Globus pallidus (tissue), 1 donor: ENCODE results near the gene DENND4B.

Source experiments
- DNase-seq: peaks from one replicate; pipeline ENCODE4 v3.0.0-alpha.2; 2015; ENCODE audit warnings: low spot score

Gene DENND4B

GRCh38 chr1:153970346-153970745 lies 23.8 kb upstream of the DENND4B start:
- DNase-seq: no peak

- DNase-seq: no peak
Observed at GRCh38 chr1:153968972-153969371, 22.5 kb upstream of the DENND4B start.

- no peak for DNase-seq
Observed at GRCh38 chr1:153968408-153968807, 21.9 kb upstream of the DENND4B start.

GRCh38 chr1:153968000-153968363 lies 21.5 kb upstream of the DENND4B start:
- no peak for DNase-seq

DNA sequence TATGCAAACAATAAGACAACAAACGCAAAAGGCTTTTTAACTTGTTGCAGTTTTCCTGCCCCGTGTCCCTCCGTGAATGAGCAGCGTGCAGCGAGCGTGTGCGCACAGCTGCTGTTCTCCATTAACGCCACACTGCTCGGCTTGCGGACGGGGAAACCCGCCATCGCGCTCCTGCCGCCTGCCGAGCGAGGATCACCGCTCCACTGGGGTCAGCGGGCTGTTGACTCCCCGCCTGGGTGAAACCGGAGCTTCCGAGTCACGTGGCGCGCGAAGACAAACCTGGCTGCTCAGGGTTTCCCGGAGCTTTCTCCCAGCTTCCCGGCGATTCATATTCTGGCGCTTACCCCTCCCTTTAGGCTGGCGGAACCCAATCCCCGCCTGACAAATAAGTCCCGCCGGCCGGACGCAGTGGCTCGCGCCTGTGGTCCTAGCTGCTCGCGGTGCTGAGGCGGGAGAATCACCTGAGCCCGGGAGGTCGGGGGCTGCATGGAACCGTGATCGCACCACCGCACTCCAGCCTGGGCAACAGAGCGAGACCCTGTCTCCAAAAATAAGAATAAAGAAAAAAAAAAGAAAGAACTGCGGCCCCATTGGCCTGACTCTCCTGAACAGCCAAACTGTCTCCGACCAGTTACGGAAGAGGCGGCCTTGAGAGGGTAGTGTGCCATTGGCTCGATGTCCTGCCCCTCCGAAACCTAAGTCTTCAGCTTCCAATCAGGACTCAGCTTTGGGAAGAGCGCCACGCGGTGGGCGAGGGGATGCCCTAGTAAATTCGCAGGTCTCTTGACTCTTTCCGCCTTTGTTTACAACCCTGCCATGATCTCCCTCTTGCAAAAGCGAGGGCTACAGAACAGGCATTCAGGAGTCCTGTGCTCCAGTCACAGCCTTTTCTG lies 20.8 kb upstream of the DENND4B start, which contains the start of gene CREB3L4:
TSS of gene CREB3L4 (plus strand) at position 796 of the 893 bp plus-strand sequence. CDS start 624 bp downstream, outside the sequence.
- DNase-seq: peak; percentile 98

GRCh38 chr1:153963850-153964331 lies 17.4 kb upstream of the DENND4B start:
- DNase-seq: no peak

- DNase-seq: peak; percentile 99
Observed at GRCh38 chr1:153963030-153963849, 16.7 kb upstream of the DENND4B start, which contains the start of gene SLC39A1. Gene SLC39A1, minus strand, starts transcription at chr1:153963537. Its CDS starts 822 bp downstream, at chr1:153962715.

- DNase-seq: no peak
Observed at GRCh38 chr1:153962088-153963029, 15.8 kb upstream of the DENND4B start.

DNA sequence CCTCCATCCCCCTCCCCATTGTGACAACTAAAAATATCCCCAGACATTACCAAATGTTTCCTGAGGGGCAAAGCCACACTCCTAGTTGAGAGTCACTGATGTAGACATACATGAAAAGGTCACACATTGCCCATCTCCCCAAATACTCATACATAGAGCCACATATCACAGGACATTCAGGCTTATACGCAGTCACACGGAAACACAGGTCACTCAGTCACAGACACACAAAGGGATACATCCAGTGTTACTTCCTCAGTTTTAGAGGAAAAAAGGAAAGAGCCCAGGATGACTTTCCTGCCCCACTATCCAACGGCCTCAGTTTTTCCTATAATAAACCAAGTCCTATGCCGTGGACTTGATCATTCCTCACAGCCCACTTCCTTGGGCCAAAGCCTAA lies 14.9 kb upstream of the DENND4B start:
- no peak for DNase-seq

GRCh38 chr1:153960206-153960605 lies 13.7 kb upstream of the DENND4B start:
- no peak for DNase-seq

- no peak for DNase-seq
Observed at GRCh38 chr1:153959454-153959853, 12.9 kb upstream of the DENND4B start.

GRCh38 chr1:153958961-153959260 lies 12.4 kb upstream of the DENND4B start:
- no peak for DNase-seq

- peak; percentile 98 for DNase-seq
Observed at GRCh38 chr1:153958111-153958960, 11.8 kb upstream of the DENND4B start, which contains the start of gene CRTC2. Gene CRTC2, minus strand, starts transcription at chr1:153958612. Its CDS starts 115 bp downstream, at chr1:153958497.

DNA sequence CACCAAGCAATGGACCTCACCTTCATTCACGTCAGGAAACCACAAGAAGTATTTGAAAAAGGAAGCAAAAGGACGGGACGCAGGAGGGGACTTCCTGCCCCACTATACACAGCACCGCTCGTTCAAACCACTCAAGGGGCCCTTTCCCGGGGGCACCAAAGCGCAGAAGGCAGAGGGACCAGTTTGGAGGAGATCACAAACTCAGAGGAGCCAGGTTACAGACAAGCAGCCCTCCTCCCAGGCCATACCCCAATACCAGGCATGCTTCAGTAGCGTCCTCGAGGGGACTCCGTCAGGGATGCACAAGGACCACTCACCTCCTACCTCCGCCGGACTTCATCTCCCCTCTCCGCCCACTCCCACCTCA lies 11.2 kb upstream of the DENND4B start:
- no peak for DNase-seq

- no peak for DNase-seq
Observed at GRCh38 chr1:153956997-153957715, 10.6 kb upstream of the DENND4B start.

DNA sequence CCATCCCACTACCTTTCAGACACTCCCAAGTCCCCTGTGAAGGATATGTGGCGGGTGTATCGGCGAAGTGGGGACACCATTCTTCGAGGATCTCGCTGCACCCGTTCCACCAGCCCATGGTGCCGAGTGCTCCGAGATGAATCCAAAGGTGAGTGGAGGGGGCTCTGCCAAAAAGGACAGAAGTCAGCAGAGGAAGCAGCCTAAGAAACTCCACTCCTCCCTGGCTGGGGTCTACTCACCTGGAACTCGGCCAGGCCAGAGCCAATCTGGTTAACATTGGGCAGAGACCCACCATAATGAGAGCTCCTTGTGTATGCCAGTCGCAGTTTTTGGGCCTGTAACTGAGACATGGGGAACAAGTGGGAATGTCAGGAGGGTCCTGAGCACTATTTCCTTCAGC lies 8.3 kb upstream of the DENND4B start:
- DNase-seq: no peak

DNA sequence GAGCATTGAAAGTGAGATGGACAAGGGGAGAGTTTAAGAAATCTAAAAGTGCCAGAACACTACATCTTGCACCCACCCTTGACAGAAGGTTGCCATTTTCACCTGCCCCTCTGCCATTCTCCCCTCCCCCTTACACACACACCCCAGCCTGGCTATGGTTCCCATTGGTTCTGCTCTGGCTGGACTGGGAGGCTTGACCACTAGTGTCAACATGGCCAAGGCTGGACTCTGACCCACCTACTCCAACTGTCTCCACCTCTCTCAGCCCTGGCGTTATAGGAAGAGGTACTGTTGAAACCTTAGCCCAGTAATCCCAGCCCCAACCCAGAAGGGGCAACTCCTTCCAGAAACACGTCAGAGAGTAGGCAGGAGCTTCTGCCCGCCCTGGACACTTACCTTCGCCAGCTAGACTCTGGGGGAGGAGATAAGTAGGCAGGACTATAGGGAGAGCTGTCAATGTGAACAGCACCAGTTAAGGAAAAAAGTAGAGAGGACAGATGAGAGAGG lies 7.4 kb upstream of the DENND4B start:
- DNase-seq: no peak

- no peak for DNase-seq
Observed at GRCh38 chr1:153951801-153952200, 5.3 kb upstream of the DENND4B start.

- DNase-seq: no peak
Observed at GRCh38 chr1:153951183-153951582, 4.7 kb upstream of the DENND4B start.
